HG03045 (cell line): ENCODE measurements around the gene SSR4.

ENCODE experiments used
- ATAC-seq: cut with Tn5 transposase; IDR thresholded peaks from one replicate; pipeline ENCODE4 v1.9.1; 2021; ENCODE audit warnings: mild to moderate bottlenecking, moderate library complexity; ENCODE audit not compliant: unreplicated experiment

Gene SSR4

GRCh38 chrX:153780678-153781427 is 13.6 kb upstream of the SSR4 start, which contains the start of gene SRPK3:
TSS of gene SRPK3 (plus strand) at chrX:153781041. CDS start at chrX:153781087, 46 bp downstream.
- ATAC-seq, result no peak

DNA sequence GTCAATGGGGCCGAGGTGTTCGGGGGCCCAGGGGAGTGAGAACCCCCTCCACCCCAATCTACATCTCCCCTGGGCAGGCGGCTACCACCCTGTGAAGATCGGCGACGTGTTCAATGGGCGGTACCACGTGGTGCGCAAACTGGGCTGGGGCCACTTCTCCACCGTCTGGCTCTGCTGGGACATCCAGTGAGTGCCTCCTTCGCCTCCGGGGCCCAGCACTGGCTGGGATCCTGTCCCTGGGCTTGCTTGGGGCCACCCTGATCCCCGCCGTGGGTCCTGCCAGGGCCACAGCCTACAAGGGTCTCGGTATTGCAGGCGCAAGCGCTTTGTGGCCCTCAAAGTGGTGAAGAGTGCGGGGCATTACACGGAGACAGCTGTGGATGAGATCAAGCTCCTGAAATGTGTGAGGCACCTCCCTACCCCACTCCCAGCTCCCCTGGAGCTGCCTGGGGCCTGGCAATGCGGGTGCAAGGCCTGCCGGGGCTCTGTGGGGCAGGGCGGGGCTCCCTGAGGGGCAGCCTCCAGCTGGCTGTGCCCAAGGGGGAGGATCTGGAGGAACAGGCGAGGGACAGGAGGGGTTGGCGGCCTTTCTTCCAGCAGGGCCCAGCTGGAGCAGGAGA is 12.9 kb upstream of the SSR4 start:
- no peak for ATAC-seq

DNA sequence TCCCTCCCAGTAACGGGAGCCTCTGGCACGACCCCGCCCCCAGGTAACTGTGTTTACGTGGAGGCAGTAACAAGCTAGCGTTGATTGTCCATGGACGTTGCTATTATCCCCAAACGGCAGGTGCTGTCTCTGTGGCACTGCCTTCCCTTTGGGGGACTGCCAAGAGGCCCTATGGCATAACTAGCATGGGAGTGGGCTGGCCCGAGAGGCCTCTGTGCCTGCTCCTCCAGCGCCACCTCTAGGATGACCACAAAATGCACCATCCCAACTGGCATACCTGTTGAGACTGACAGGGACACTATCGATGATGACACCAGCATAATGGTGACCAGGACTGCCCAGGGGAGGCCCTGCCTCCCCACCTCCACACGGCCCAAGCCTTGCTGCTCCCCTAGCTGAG is 12.2 kb upstream of the SSR4 start:
- no peak for ATAC-seq

- ATAC-seq, result no peak
Measured at GRCh38 chrX:153782871-153783270, 11.6 kb upstream of the SSR4 start.

GRCh38 chrX:153783378-153784013 is 11.0 kb upstream of the SSR4 start:
- ATAC-seq, result no peak

DNA sequence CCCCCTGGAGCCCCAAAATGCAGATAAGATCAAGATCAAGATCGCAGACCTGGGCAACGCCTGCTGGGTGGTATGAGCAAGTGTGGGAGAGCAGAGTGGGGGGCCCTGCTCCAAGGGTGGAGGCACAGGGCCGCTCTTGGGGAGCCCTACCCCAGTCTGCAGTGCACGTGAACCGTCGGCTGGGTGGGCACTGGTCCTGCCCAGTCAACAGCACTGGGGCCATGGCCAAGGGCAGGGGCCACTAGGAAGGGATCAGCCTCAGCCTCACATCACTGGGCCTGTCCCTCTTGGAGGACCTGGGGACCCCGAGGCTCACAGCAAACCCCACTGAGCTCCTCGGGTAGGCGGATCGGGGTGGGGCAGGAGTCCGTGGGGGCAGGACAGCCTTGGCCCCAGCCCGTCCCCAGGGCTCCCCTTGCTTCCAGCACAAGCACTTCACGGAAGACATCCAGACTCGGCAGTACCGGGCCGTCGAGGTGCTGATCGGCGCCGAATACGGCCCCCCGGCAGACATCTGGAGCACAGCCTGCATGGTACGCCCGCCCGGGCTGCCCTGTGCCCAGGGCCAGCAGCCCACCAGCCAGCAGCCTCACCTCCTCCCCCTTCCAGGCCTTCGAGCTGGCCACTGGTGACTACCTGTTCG is 10.0 kb upstream of the SSR4 start:
- no peak for ATAC-seq

DNA sequence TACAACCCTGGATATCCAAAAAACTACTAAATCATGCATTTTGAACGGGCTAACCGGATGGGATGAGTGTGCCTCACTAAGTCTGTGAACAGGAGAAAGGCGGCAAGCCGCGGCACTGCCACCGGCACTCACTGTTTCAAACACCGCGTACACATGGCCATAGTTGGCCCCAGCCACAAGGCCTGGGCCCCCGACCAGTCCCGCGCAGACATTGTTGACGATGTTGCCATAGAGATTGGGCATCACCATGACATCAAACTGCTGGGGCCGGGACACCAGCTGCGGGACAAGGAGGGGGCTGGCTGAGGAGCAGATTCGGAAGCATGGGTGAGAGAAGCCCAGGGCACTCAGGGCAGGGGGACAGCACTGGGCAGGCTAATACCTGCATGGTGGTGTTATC is 7.8 kb upstream of the SSR4 start:
- ATAC-seq, result no peak

- no peak for ATAC-seq
Measured at GRCh38 chrX:153789654-153790053, 4.8 kb upstream of the SSR4 start.

DNA sequence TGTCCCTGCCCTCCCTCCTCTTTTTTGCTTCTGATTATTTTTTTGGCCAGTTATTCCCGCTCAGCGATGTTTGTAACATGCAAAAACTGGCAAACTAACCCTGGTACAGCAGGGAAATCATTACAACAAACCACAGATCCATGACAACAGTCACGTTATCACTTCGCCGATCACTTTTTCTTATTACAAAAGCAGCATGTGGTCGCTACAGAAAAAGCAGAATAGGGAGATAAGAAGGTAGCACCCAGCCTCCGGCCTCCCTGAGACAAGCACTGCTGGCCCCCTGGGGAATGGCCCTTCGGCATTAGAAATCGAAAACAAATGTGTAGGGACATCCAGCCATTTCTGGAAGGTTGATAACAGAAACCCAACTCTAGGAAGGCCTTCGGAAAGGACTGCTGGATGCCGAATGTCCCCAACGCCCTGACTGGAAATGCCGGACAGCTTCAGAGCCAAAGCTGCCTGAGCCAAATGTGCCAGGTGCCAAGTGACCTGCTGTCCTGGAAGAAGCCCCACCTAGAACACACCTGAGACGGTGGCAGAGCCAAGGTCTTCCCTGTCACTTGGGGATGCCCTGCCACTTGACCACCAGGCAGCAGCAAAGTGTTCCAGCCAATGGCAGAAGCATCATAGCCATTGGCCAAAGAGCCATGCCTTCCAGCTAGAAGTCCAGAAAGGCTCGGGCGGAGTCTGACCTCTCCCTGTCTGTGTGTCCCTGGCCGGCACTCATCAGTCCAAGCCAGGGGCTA is 3.2 kb upstream of the SSR4 start:
- ATAC-seq, result no peak

GRCh38 chrX:153792368-153792767 is 2.1 kb upstream of the SSR4 start:
- ATAC-seq, result no peak

DNA sequence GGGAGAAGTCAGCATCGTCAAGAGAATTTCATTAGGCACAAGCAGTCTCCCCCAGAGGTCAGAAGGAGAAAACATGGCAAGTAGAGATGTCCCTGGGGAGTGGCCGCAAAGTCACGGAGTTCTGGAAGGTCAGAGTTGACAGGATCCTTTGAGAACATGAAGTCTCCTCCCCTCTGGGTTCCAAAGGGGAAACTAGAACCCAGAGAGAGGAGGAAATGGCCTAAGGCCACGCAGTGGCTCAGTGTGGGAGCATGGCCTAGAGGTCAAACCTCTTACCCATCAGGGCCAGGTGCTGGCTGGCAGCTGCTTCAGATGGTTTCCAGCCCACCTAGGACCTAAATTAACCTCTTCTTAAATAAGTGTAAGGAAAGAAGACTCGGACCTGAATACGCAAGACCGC is 1.2 kb upstream of the SSR4 start:
- ATAC-seq, result no peak

GRCh38 chrX:153794897-153795816 is 689 bp downstream of the SSR4 start:
- ATAC-seq, result no peak

GRCh38 chrX:153797415-153798015 is 3.0 kb downstream of the SSR4 start:
- no peak for ATAC-seq

DNA sequence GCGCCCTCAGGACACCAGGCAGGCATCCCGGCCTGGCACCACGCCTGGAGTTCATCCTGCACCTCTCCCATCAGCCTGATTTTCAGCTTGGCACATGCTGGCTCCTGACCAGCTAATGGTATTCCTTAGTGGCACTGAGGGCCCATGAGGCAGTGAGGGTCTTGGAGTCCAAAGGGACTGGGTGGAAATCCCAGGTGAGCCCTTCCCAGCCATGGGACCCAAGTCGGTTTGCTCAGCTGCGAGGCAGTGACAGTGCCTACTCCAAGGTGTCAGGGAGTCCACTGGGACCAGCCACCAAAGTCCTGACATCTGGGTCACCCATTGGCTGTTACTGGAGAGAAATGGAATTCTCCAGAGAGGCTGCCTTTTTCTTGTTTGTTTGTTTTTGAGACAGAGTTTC is 4.9 kb downstream of the SSR4 start:
- ATAC-seq, result no peak

DNA sequence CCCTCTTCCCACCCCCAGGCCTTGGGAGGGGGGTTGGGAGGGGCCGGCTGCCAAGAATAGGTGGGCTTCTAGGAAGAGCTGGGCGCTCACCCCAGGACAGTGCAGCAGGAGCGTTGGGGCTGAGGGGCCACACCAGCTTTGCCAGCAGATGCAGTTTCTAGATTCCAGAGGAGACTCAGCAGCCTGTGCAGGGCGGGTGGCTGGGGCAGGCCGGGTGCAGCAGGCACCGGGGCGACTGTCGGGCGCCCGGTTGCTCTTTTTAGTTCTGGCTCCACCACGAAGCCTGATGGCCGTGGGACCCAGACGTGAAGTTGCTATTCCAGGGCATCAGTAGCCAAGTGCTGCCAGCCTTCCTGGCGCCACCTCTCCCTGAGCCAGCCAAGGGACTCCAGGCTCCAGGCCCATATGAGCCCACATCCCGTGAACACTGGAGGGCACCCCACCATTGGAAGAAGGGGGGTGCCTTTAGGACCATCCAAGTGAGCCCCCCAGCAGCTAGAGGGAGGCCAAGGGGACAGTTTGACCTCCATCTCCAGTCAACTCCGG is 5.8 kb downstream of the SSR4 start:
- no peak for ATAC-seq

- no peak for ATAC-seq
Measured at GRCh38 chrX:153800746-153801145, 6.3 kb downstream of the SSR4 start.

- ATAC-seq, result no peak
Measured at GRCh38 chrX:153801669-153802068, 7.2 kb downstream of the SSR4 start.

DNA sequence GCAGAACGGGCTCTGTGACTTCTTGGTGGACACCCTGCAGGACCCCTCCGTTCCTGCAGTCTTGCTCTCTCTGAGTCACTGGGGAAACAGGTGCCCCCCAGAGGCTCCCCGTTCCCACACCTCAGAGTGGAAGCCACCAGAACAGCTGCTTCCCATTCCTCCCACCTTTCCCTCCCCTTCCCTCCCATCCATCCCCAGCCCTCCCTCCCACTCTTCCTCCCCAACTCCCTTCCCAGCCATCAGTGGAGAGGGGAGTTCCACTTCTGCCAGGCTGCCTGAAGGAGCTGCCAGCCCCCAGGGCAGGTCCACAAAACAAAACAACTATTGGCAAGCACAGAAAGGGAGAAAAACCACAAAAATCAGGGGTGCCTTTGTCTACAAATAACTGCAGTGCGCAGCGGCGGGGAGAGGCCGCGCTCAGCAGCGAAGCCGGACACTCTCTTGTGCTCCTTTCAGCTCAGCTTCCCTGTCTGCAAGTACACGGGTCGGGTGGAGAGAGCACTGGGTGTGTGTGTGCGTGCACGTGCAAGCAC is 8.1 kb downstream of the SSR4 start:
- no peak for ATAC-seq
